Neutrophil (primary cell): ENCODE data around the gene ZNF695.

Source experiments
- H3K27ac ChIP-seq: fragments of 200-600 bp; sonication (generic); 2 replicates; pipeline ENCODE4 v1.5.1; 2016; ENCODE audit warnings: mild to moderate bottlenecking, moderate library complexity
- H3K27me3 ChIP-seq: fragments of 200-600 bp; sonication (generic); 2 replicates; pipeline ENCODE4 v1.6.0; 2016; ENCODE audit warnings: mild to moderate bottlenecking
- H3K36me3 ChIP-seq: fragments of 200-600 bp; sonication (generic); 2 replicates; pipeline ENCODE4 v1.5.1; 2017
- H3K4me1 ChIP-seq, 2 experiments: fragments of 200-600 bp in 1 of 2; sonication (generic) in 1 of 2; 1 replicate in 1 of 2; 2 replicates in 1 of 2; pipeline versions ENCODE4 v1.5.1 to v1.6.1; 2013 to 2016; ENCODE audit warnings: low read depth in 1 of 2, low read length in 1 of 2, mild to moderate bottlenecking in 1 of 2, moderate library complexity in 1 of 2; ENCODE audit not compliant: control insufficient read depth in 1 of 2, insufficient read depth in 1 of 2
- H3K4me3 ChIP-seq, 2 experiments: fragments of 200-600 bp in 1 of 2; sonication (generic) in 1 of 2; 1 replicate in 1 of 2; 2 replicates in 1 of 2; pipeline ENCODE4 v1.5.1; 2013 to 2016; ENCODE audit warnings: low read depth in 1 of 2, low read length in 1 of 2, mild to moderate bottlenecking in 1 of 2, moderate library complexity in 1 of 2
- H3K9me3 ChIP-seq: fragments of 200-600 bp; sonication (generic); 2 replicates; pipeline ENCODE4 v1.5.1; 2016
- TF ChIP-seq, protein P1 (sequence below): fragments of 200-600 bp; sonication (generic); IDR thresholded peaks from 2 replicates; pipeline ENCODE4 v1.5.1; 2016; ENCODE audit warnings: antibody characterized with exemption

The ZNF695 gene

GRCh38 chr1:246989901-246990300 is 18.0 kb downstream of the ZNF695 start:
- Histone ChIP-seq H3K27me3 (no peaks in the 10 kb centered on the region), H3K36me3 (no peaks in the 10 kb centered on the region), H3K4me3 (no peak overlapping the region), H3K9me3 (peaks cover 47% of the 10 kb centered on the region), H3K4me1 (no peaks in the 10 kb centered on the region), H3K27ac (no peak overlapping the region)
- TF ChIP-seq, protein P1, sequence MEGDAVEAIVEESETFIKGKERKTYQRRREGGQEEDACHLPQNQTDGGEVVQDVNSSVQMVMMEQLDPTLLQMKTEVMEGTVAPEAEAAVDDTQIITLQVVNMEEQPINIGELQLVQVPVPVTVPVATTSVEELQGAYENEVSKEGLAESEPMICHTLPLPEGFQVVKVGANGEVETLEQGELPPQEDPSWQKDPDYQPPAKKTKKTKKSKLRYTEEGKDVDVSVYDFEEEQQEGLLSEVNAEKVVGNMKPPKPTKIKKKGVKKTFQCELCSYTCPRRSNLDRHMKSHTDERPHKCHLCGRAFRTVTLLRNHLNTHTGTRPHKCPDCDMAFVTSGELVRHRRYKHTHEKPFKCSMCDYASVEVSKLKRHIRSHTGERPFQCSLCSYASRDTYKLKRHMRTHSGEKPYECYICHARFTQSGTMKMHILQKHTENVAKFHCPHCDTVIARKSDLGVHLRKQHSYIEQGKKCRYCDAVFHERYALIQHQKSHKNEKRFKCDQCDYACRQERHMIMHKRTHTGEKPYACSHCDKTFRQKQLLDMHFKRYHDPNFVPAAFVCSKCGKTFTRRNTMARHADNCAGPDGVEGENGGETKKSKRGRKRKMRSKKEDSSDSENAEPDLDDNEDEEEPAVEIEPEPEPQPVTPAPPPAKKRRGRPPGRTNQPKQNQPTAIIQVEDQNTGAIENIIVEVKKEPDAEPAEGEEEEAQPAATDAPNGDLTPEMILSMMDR = no peak

GRCh38 chr1:246988316-246988715 is 19.5 kb downstream of the ZNF695 start:
- Histone ChIP-seq H3K27ac (no peak overlapping the region), H3K27me3 (no peaks in the 10 kb centered on the region), H3K4me3 (no peak overlapping the region), H3K4me1 (no peaks in the 10 kb centered on the region), H3K36me3 (no peaks in the 10 kb centered on the region), H3K9me3 (peaks cover 50% of the 10 kb centered on the region)
- TF ChIP-seq, protein P1 = no peak

- no peaks in the 10 kb centered on the region for H3K36me3 ChIP-seq
- H3K27ac ChIP-seq = no peak overlapping the region
- no peak overlapping the region for H3K4me3 ChIP-seq
- no peaks in the 10 kb centered on the region for H3K27me3 ChIP-seq
- TF ChIP-seq, protein P1 = no peak
- H3K9me3 ChIP-seq = peaks cover 55% of the 10 kb centered on the region
- H3K4me1 ChIP-seq = no peaks in the 10 kb centered on the region
These were observed 20.7 kb downstream of the ZNF695 start for GRCh38 chr1:246987083-246987690.

GRCh38 chr1:246978785-246979184 is 29.1 kb downstream of the ZNF695 start:
- no peaks in the 10 kb centered on the region for H3K27me3 ChIP-seq
- H3K27ac ChIP-seq = no peak overlapping the region
- no peaks in the 10 kb centered on the region for H3K4me1 ChIP-seq
- H3K36me3 ChIP-seq = no peaks in the 10 kb centered on the region
- no peak overlapping the region for H3K4me3 ChIP-seq
- H3K9me3 ChIP-seq = peaks cover 13% of the 10 kb centered on the region
- TF ChIP-seq, protein P1 = no peak

- no peak overlapping the region for H3K27ac ChIP-seq
- no peaks in the 10 kb centered on the region for H3K27me3 ChIP-seq
- TF ChIP-seq, protein P1 = no peak
- no peaks in the 10 kb centered on the region for H3K4me1 ChIP-seq
- peaks cover 13% of the 10 kb centered on the region for H3K9me3 ChIP-seq
- H3K4me3 ChIP-seq = no peak overlapping the region
- H3K36me3 ChIP-seq = no peaks in the 10 kb centered on the region
These were observed 29.6 kb downstream of the ZNF695 start for GRCh38 chr1:246978281-246978680.

DNA sequence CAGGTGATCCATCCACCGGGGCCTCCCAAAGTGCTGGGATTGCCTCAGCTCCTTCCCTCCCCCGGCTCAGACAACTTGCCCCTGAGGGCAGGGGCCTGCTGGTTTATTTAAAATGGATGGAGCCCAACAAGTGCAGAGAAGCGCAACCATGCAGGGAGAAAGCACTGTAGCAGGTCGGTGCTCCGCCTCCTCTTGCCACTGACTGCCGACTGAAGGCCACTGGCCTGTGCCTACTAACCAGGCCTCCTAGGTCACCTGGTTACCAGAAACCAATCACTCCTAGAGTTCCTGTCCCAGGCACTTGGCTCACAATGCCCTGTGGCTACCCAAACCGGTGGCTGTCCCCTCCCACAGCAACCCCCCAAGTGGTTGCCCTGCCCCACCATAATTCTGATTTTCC is 35.9 kb downstream of the ZNF695 start:
- peaks cover 12 to 28% of the 10 kb centered on the region in 2 experiments for H3K4me1 ChIP-seq
- no peaks in the 10 kb centered on the region for H3K36me3 ChIP-seq
- peaks cover 1% of the 10 kb centered on the region for H3K9me3 ChIP-seq
- H3K27ac ChIP-seq = no peak overlapping the region
- TF ChIP-seq, protein P1 = no peak
- H3K4me3 ChIP-seq = no peak overlapping the region
- no peaks in the 10 kb centered on the region for H3K27me3 ChIP-seq
